ENCODE data around the gene ATP6V1C2.

The ATP6V1C2 gene, protein sequence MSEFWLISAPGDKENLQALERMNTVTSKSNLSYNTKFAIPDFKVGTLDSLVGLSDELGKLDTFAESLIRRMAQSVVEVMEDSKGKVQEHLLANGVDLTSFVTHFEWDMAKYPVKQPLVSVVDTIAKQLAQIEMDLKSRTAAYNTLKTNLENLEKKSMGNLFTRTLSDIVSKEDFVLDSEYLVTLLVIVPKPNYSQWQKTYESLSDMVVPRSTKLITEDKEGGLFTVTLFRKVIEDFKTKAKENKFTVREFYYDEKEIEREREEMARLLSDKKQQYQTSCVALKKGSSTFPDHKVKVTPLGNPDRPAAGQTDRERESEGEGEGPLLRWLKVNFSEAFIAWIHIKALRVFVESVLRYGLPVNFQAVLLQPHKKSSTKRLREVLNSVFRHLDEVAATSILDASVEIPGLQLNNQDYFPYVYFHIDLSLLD

DNA sequence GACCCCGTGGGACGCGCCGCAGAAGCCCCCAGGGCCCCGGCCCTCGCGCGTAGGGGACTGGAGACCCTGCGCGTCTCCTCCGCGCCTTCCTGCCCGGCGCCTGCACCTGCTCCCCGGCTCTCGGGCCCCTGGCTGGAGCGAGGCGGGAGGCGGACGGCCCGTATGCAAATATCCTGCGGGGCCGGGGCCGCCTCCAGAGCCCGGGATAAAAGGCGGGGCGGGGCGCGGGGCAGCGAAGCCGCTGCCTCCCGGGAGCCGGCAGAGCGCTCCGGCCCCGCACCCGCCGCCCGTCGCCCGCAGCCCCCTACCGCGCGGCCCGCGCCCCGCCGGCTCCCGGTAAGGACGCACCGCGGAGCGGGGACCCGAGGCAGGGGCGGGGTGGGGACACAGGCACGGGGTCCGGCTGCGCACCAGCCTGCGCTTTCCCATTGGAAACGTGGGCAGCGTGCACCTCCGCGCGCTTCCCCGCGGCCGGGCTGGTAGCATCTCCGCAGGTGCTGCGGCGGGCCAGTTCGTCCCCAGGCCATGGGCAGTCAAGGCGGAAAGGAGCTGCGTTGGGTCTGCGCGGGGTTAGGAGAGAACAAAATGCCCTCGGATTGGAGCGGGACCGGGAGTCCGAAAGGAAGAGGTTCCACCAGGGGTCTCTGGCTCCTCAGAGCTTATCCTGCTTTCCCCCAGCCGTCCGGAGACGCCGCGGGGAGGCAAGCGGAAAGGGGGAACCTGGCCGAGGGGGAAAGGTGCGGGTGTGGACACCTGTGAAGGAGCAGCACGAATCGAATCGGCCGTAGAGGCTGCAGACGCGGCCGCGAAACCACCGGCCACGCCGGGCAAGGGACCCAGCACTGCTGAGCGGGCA lies at the start of gene ATP6V1C2:
TSS of gene ATP6V1C2 (plus strand) at position 235 of the 856 bp plus-strand sequence. CDS start 1,220 bp downstream, outside the sequence.
- no peak for DNase-seq

DNA sequence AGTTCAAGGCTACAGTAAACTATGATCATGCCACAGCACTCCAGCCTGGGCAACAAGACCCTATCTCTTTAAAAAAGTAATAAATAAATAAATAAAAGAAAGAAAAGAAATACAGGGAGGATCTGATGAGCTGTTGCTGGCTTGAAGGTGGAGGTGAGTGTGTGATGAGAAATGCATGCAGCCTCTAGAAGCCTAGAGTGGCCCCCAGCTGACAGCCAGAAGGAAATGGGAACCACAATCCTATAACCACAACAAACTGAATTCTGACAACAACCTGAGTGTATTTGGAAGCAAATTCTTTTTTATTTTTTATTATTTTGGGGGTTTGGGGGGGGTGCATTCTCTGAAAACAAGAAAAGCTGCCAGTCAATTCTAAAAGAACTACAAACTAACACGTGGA lies 46.3 kb upstream of the ATP6V1C2 start:
- no peak for DNase-seq

DNA sequence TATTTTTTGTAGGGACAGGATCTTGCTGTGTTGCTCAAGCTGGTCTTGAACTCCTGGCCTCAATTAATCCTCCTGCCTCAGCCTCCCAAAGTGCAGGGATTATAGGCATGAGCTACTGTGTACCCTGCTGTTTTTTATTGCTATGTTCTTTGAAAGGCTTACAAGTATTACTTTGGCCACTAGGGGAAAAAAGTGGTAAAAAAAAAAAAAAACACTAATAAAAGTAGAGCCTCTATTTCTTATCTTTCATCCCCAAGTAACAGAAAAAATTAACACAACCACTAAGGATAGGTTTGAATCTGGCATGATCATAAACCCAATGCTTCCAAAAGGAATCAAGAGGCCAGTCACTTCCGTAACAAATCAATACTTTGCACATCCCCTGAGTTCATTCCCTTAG lies 43.2 kb upstream of the ATP6V1C2 start:
- DNase-seq: no peak

DNA sequence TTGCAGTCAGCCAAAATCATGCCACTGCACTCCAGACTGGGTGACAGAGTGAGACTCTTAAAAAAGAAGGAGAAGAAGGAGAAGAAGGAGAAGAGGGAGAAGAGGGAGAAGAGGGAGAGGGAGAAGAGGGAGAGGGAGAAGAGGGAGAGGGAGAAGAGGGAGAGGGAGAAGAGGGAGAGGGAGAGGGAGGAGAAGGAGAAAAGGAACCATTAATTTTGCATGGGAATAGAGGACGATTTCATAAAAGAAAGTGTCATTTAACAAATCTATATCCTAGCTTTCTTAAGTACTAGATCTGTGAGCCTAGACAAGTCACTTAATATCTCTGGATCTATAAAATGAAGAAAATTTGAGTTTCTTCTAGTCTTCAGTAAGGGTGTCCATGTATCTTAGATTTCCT lies 41.2 kb upstream of the ATP6V1C2 start:
- DNase-seq: no peak

DNA sequence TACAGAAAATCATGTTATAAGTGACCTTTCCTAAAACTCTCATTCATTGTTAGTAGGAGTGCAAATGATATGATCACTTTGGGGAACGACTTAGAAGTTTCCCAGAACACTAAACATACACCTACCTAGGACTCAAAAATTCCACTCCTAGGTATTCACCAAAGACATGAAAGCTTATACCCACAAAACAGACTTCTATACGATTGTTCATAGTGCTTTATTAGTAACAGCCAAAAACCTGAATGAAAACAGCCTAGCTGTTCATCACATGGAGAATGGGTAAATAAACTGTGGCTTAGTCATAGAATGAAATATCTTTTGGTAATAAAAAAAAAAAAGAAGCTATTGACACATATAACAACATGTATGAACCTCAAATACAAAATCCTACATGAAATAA lies 40.5 kb upstream of the ATP6V1C2 start:
- no peak for DNase-seq

DNA sequence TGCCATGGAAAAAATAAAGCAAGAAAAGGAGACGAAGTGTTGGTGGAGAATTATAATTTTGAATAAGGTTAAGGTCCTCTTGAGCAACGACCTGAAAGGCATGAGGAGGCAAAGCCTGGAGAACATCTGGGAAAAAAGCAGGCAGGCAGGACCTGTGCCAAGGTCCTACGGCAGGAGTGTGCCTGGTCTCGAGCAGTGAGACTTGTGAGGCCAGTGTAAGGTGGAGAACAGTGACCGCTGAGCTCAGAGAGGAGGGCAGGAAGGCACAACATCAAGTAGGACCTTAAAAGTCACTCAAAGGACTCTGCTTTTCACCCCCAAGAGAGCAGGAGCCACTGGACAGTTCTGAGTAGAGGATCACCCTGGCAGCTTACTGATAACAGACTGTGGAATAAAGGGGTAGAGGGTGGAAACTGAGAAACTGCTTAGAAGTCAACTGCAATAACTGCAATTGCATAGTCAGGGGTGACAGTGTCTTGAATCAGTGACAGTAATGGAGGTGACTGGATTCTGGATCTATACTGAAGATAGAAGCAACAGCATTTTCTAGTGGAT lies 35.2 kb upstream of the ATP6V1C2 start:
- DNase-seq: no peak

DNA sequence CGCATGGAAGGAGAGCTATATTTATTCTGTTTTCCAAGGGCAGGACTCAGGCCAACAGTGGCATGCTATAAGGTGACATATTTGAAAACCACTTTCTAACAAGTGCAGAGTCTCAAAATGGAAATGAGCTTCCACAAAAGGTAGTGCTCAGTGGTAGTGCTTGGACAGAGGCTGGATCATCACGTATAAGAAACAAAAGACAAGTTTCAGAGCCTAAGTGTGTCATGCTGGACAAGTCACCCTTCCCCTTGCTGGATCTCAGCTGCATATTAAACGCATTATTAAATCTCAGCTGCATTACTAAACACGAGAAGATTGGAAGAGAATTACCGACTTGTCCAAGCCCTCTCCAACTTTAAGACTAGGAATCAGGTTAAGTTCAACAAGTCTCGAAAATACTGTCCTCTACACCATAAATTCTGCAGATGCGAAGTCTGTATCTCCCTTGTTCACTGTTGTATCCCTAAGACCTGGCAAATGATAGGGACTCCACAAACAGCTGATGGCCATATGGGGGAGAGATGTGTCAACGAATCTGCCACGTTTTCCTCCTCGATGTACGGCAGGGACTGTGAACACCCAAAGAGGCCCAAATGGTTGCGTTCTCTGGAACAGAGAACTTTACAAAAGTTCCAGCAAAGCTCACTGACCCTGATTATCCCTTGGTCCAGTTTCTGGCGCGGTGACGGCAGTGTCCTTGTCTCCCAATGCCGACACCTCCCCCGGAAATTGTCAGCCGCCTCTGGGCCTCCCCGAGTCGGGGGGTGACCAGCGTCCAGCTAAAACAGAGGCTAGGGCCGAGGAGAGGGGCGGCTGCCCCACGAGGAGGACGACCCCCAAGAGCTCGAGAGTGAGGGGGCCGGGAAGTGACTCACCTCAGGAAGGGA lies 32.3 kb upstream of the ATP6V1C2 start:
- DNase-seq: no peak

DNA sequence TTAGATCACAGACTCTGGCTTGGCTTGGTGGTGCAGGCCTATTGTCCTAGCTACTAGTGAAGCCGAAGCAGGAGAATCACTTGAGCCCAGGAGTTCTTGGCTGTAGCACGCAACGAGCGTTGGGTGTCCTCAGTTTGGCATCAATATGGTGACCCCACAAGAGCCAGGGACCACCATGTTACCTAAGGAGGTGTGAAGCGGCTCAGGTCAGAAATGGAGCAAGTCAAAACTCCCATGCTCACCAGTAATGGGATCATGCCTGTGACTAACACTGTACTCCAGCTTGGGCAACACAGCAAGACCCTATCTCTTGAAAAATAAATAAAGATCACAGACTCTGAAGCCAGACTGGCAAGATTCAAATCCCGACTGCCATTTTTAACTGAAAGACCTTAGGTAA lies 29.9 kb upstream of the ATP6V1C2 start:
- DNase-seq: no peak

DNA sequence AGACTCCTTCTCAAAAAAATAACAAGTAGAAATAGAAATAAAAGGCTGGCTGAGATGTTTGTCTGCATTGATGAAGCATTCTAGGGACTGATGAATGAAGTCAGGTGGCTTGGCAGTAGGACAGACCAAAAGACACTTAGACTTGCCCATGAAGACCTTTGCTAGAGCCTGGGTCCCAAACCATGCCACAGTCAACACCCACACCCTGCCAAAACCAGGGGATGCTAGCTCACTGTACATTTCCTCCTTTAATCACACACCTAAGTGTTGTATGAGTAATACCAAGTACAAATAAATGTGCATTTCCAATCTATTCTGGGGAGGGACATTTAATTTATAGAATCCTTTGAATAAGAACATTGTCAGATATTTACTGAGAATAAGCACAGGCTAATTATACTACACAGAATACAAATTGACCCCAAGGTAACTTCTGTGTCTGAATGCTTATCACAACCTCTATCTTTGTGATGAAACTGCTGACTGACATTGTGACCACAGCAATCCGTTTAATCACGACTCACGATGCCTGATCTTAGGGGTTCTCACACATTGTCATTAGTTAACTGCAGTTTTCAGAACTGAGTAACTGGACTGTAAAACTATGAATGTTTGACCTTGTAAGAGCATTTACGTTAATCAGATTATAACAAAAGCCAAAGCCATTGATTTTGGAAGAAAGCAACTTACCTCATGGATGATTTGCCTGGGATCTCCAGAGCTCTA lies 21.2 kb upstream of the ATP6V1C2 start:
- no peak for DNase-seq

DNA sequence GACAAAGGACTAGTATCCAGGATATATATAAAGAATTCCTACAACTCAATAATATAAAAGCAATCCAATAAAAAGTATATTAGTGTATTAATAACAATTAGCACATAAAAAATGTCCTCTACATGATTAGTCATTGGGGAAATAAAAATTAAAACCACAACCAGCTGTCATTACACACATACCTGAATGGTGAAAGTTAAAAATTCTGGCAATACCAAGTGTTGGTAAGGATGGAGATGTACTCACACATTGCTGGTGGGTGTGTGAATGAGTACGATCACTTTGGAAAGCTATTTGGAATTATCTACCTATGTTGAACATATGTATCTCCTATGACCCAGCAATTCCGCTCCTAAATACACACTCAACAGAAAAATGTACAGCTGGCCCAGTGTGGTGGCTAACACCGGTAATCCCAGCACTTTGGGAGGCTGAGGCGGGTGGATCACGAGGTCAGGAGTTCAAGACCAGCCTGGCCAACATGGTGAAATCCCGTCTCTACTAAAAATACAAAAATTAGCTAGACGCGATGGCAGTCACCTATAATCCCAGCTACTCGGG lies 17.3 kb upstream of the ATP6V1C2 start:
- no peak for DNase-seq

DNA sequence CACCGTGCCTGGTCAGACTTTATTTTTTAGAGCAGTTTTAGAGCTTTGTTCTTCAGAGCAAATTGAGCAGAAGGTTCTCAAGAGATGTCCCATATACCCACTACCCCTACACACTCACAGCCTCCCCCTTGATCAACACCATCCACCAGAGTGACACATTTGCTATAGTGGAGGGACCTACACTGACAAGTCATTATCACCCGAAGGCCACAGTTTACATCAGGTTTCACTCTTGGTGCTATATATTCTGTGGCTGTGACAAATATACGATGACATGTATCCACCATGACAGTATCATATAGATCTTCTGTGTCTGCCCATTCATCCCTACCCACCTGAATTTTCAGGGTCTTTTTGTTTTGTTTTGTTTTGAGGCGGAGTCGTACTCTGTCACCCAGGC lies 15.4 kb upstream of the ATP6V1C2 start:
- no peak for DNase-seq

DNA sequence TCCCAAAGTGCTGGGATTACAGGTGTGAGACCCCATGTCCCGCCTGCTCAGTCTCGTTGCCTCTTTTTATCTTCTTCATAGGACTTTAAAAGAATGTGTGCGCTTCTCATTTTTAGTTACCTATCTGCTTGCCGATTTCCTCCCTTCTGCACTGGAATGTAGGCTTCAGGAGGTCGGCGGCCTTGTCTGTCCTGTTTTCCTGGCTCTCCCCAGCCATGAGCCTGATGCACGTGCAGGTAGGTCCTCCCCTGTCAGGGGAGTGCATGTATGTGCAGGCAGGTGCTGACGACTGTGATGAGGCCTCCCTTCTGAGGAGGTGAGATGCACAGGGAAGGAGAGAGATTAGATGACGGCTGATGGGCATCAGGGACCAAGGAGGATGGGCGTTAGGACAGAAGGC lies 13.6 kb upstream of the ATP6V1C2 start:
- DNase-seq: no peak

DNA sequence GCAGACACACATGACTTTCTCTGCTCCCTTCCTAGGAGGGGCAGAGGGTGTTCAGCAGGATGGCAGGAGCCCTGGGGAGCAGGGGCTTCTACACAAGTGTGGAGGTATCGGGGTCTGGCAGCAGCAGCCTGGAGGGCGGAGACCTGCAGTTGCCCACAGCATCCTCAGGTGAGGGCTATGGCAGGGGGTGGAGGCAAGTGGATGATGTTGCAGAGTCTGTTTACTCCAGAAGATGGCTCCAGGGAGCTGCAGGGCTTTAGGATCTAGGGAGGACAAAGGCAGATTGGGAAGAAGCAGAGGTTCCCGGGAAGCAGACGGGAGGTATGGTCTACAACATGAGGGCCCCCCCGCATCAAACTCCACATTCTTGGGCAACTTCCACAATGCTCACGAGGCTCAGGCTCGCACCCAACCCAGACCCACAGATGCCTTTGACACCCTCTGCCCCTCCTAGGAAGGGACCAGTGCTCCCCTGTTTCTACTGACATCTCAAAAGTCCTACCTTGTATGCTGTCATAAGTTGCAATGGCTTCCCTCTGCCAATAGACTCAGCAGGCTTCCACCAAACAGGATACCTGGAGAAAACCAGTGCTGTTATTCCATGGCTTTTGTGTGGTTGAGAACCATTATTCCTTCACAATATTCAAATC lies 12.0 kb upstream of the ATP6V1C2 start:
- peak; percentile 41 to 62 for DNase-seq

DNA sequence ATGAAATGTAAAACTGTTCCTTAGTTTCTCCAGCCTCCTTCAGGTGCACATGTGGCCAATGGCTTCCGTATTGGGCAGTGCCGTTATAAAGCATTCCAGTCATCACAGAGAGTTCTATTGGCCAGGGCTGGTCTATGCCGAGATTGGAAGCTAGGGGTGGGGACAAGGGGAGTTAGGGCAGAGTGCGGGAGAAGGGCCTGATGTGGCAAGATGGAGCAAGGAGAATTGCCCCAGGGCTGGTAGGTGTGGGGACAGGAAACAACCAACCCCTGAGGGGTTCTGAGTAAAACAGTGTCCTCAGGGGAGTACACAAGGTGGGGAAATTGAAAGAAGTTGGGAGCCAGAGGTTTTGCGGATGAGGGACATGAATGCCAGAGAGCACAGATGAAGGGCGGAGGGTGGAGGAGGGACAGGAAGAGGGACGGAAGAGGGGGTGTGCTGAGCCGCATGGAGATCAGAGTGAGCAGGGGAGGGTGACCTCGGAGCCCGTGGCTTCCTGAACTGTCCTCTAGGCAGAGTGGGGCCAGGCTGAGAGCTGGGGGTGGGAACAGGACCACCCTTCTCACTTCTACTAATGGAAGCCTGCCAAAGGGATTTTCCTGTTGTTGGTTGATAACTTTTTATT lies 9.1 kb upstream of the ATP6V1C2 start:
- no peak for DNase-seq

DNA sequence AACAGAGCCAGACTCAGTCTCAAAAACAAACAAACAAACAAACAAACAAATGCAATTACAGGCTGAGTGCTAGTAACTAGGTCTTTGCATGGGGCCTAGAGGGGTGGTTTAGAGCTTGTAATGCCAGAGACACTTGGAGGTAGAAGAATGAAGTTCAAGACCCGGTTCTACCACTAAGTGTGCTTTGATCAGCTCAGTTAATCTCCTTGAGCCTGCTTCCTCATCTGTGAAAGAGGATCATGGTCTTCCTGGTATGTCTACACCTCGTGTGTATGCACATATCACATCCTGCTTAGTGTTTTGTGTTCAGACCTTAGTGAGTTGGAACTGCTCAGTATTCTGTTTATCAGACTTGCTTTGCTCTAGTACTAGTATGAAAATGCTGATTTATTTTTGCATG lies 4.8 kb upstream of the ATP6V1C2 start:
- no peak for DNase-seq

DNA sequence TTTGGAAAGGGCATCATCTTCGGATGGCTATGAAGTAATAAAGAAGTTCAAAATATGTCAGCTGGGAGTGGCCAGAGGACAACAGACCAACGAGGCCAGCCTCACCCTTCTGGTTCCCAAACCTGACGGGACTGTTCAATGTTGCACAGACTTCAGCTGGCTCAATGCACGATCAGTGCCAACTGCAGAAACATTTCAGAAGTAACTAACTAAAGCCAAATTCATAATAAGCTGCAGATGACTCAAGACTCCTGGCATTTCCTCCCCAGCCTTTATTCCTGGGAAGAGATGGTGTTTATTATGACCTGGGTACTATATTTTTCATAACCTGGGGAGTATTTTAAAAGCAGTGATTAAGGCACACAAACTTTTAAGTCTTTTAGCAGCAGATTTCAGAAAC lies 3.8 kb upstream of the ATP6V1C2 start:
- no peak for DNase-seq

DNA sequence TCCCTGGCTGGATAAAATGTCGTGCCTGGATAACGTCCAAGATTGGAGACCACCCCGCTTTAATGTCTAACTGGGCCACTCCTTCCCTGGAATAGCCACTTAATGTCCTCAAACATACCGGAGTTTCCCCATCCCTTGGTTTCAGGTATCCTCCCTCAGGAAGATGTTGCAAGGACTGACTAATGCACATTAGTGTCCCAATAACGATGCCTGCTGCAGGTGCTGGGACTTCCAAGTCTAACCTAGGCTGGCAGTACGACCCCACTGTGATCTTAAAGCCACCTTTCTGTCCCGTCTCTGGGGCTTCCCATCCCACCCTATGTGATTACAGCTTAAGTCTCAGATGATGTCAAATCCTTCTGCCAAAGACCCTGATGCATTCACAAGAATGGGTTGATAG lies 1.1 kb upstream of the ATP6V1C2 start:
- DNase-seq: no peak

DNA sequence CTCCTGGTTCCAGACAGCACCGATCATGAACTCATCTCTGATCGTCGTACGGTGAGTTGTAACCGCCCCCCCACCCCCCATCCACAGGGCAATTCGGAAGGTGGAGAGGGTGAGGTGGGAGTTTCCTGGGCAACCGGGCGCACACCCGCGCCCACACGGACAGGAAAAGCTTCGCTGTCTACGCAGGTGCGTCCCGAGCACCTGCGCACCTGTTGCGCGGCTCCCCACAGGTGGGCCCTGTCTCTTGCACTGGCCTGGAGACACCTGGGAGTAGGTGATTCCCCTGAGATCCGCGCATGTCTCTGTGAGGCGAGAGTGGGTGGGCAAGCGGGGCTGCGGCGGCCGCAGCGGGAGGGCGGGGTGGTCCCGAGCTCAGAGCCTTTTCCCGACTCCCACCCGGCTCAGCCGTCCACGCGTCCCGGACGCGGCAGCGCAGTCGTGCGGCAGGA lies 459 bp upstream of the ATP6V1C2 start:
- no peak for DNase-seq

DNA sequence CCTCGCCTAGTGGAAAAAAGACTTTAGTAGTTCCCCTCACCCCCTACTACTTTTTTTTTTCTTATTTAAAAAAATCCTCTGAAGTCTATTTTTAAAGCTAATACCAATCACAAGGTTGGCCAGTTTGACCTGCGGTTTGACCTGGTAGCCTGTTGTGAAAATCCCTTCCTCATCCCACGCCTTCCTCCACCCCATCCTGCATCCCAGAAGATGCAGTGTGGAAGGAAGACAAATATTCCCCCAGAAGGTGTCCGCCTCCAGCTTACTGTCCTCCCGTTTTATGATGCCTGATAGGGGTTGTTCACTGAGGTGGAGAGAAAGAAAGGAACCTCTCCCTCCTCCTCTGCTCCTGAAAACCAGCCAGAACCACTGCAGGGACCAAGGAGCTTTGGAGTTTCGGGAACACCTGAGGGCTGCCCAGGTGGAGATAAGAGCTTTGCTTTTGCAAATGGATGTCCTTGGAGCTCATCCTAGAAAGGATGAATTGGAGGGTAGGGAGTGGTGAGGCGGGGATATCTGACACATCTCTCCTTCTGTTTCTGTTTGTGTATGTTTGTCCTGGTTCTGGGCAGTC lies 909 bp downstream of the ATP6V1C2 start:
- no peak for DNase-seq

DNA sequence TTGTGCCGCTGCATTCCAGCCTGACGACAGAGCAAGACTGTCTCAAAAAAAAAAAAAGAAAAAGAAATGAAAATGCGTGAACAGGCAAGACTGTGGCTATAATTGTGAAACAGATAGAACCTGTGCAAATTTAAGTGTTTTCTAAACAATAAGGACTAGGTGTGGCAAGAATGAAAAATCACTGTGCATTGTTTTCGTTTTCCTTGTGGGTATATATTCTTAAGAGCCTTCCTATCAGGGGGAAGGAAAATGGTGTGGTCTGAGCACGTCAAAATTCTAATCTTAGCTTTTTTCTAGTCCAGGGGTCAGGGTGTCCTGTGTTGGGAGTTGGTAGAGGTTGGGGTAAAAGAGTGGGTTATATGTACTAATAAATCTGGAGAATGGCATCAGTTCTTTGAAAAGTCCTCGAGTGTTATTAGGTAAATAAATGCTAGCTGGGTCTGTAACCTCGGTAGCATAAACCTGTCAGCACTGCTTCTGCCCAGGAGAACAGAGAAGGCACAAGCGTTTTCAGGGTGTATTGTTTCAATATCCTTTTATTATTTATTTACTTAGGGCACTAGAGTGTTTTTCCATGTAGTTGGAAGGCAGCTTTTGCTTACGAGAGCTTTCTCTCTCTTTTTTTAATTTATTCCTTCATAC lies 11.6 kb downstream of the ATP6V1C2 start:
- peak in 1 of 2 experiments; percentile 22 for DNase-seq
